DMS153 treated with DMSO at 0.1 percent for 48 hours (cell line): ENCODE data around the gene KCNN1.
A peak's percentile ranks its signal among the peaks of the same experiment; 100 is the strongest.
"Not testable (repeated sequence)": the region's sequence is repeated elsewhere in the genome, so short reads cannot be mapped to it uniquely, and the experiment has no call there.

ENCODE experiments used
- DNase-seq: peaks from one replicate; lab custom pipeline; 2025; ENCODE audit not compliant: unreplicated experiment; lab: John Stamatoyannopoulos, UW

KCNN1 gene

DNA sequence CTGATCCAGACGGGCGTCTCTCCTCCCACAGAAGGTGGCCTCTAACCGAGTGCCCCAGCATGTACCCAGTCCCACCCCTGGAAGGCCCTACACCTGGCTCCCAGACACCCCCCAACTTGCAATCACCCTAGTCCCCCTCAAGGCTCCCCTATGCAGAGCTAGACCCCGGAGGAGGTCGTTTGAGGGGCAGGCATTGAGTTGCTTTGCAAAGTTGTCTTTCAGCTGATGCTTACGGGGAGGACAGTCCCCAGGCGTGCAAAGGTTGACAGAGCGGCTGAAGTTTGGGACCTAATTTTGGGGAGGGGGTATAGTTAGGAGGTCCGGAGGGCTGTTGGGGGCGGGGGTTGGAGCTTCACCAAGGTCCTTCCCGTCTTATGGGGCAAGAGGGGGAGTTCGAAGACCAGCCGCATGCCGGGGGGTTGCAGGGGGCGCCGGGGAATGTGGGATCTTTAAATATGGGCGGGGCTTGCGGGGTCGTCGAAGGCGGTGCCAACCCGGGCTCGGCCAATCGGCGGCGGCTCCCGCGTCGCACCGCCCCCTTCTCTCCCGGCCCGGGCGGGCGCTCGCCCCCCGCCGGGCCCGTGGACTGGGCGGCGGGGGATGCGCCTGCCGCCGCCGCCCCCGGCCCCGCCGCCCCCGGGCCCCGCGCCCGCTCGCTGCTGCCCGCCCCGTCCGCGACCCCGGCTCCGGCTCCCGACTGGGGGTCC is at the start of gene KCNN1:
KCNN1 (plus strand) TSS at position 558 of the 707 bp plus-strand sequence. CDS start 6,782 bp downstream, outside the sequence.
- no peak for DNase-seq

DNA sequence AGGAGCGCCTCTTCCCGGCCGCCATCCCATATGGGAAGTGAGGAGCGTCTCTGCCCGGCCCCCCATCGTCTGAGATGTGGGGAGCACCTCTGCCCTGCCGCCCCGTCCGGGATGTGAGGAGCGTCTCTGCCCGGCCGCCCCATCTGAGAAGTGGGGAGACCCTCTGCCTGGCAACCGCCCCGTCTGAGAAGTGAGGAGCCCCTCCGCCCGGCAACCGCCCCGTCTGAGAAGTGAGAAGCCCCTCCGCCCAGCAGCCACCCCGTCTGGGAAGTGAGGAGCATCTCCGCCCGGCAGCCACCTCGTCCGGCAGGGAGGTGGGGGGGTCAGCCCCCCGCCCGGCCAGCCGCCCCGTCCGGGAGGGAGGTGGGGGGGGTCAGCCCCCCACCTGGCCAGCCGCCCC is 48.8 kb upstream of the KCNN1 start:
- DNase-seq, result not testable (repeated sequence)

DNA sequence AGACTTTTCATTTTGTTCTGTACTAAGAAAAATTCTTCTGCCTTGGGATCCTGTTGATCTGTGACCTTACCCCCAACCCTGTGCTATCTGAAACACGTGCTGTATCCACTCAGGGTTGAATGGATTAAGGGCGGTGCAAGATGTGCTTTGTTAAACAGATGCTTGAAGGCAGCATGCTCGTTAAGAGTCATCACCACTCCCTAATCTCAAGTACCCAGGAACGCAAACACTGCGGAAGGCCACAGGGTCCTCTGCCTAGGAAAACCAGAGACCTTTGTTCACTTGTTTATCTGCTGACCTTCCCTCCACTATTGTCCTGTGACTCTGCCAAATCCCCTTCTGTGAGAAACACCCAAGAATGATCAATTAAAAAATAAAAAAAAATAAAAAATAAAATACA is 47.8 kb upstream of the KCNN1 start:
- DNase-seq, result not testable (repeated sequence)

DNA sequence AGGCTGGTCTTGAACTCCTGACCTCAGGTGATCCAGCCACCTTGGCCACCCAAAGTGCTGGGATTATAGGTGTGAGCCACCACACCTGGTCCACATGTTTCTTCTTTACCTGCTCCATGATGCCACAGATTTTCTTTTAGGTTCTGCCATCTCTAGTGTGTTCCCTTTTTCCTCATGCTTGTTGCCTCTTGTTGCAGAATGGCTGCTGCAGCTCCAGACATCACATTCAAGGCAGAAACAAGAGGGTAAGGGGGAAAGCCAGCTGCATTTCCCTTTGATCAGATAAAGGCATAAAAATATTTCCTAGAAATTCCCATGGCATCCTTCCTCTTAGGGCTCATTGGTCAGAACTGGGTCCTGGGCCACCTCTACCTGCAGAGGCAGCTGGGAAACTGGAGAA is 46.4 kb upstream of the KCNN1 start:
- no peak for DNase-seq

DNA sequence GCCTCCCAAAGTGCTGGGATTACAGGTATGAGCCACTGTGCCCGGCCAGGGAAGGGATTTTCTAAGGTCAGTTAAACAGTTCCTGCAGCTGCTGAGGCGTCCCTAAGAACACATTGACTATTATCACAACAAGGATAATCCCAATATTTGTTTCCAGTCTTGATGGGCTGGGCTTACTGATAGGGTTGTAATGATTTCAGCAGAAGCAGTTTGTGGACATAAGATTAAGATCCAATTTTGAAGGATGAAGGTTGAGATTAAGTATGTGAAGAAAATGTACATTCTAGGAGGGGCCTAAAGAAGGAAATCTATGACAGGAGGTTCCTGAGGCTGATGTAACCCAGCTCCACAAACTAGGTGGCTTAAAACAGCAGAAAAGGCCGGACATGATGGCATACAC is 44.8 kb upstream of the KCNN1 start:
- no peak for DNase-seq

DNA sequence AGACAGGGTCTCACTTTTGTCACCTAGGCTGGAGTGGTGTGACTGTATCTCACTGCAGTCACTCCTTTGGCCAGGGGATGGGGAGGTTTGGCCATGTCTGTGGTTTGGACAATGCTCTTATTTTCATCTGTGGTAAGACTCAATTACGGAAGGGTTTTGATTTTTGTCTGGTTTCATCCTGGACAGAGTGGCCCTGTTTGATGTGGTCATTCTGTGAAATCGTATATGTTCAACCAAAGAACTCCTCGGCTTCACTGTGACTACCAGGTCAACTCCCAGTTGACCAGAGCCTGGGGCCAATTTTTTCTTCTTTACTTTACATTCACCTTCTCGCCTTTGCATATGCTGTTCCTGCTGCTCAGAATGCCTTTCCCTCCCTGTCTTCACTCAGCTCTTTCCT is 40.9 kb upstream of the KCNN1 start:
- DNase-seq, result no peak

DNA sequence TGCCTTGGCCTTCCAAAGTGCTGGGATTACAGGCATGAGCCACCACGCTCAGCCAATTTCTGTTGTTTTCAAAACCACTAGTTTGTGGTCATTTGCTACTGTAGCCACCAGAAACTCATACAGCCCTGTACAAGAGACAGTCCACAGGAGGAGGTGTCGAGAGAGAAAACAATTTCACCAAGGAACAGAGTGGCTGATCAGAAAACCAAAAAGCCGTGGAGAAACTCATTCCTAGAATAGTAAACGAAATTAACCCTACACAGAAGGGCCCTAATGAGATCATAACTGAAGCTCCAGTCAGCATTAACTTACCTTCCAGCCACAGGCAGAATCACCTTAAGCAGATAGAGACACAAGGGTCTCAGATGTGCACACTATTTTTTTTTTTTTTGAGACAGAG is 37.9 kb upstream of the KCNN1 start:
- no peak for DNase-seq

DNA sequence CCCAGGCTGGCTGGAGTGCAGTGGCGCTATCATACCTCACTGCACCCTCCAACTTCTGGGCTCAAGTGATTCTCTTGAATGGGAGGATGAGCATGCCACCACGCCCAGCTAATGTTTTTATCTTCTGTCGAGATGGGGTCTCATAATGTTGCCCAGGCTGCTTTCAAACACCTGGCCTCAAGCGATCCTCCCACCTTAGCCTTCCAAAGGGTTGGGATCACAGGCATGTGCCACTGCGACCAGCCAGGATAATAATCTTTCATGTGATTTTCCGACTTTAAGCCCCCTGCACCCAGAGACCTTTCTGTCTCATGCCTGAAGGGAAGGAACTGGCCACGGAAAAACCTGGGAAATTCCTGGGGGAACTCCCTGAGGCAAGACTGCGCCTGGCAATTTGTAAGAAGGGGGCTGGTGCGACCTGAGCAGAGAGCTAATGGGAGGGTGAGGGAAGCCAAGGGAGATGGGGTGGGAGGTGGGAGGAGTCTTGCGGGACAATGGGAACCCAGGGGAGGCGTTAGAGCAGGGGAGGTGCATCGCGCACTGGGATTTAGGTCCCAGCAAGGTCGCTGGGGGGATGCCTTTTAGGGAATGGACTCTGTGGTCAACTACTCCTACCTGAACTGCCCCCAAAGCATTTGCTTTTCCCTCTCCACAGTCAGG is 35.2 kb upstream of the KCNN1 start:
- DNase-seq, result no peak

DNA sequence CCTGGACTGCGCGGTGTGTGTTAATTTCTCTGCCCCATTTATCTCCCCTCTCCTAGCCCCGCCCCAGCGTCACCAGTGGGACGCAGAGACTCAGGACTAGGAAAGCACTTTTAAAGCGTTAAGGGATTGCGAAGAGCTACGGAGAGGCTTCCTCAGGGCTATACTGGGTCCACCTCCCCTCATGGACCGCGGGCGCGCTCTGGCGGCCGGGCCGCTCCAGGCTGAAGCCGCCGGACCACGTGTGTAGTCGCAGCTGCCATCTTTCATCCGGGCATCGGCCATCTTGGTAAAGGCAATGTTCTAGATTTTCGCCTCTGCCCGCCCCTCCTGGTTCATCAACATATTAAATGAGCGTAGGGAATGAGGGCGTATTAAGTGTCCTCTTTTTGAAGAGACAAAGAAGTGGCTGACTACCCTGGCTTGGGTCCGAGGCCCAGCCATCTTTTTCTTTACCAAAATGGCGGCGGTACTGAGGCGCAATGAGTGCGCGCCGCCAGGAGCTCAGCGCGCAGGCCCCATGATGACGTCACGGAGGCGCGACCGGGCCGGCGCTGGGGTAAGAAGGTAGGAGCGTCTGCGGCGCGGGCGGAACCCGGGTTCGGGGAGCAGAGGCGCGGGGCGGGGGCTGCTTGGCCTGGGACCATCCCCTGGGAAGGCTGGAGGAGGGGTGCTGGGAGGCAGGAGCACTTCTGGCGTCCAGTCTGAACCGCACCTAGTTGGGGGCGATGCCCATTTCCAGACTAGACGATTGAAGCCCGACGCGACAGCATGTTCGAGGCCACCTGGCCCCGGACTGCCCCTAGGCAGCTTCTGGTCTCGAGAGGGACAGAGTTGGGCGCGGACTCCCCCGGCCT is 34.2 kb upstream of the KCNN1 start, which contains the start of gene CCDC124:
CCDC124 (plus strand) TSS at position 531 of the 854 bp plus-strand sequence. CDS start 3,406 bp downstream, outside the sequence.
- DNase-seq, result peak; percentile 93

DNA sequence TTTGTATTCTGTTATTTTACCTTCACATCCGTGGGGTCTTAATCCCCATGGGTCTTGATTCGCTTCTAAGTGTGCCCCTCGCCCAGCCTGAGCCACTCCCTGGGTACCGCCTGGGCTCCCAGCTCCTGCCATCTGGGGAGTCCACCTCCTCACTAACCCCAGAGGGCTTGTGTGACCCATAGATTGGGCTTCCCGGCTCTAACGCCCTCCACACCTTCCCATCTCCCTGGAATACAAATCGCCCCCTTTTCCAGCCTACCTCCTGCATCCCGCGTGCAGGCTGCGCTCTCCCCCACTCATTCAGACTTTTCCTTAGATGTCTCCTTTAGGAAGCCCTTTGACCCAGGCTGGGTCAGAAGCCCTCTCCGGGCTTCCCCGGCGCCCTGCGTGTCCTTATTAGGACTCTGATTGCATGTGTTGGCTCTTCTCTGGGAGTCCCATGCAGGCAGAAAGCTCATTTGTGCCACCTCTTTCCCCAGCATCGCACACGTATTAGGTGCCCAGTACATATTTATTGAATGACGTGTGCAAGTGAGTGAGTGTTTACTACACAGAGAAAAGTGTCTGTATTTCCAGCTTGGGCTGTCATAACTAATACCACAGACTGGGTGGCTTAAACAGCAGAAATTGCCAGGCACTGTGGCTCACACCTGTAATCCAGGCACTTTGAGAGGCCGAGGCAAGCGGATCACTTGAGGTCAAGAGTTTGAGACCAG is 33.3 kb upstream of the KCNN1 start:
- no peak for DNase-seq

DNA sequence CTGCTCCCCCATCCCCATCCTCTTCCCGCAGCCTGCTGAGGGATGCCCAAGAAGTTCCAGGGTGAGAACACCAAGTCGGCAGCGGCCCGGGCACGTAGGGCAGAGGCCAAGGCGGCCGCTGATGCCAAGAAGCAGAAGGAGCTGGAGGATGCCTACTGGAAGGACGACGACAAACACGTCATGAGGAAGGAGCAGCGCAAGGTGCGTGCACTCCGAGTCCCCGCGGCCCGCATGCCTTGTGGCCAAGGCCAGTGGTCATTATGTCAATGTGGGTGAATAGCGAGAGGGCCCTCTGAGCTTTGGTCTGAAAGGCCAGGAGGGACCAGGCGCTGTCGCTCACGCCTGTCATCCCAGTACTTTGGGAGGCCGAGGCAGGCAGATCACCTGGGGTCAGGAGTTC is 30.5 kb upstream of the KCNN1 start:
- no peak for DNase-seq

DNA sequence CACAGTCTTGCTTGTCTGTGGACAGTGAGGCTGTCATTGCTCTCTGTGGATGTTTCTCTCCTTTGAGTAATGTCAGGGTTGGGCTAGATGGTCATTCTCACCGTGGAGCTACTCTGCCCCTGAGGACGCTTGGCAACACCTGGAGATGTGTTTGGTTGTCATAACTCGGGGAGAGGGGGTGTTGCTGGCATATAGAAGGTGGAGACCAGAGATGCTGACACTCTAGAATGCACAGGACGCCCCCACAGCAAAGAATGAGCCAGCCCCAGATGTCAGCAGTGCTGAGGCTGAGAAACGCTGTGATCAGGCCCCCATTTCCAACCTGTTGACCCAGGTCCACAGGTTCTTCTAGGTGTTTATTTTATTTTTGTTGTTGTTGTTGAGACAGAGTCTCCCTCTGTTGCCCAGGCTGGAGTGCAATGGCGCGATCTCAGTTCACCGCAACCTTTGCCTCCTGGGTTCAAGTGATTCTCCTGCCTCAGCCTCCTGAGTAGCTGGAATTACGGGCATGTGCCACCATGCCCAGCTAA is 29.5 kb upstream of the KCNN1 start:
- no peak for DNase-seq

DNA sequence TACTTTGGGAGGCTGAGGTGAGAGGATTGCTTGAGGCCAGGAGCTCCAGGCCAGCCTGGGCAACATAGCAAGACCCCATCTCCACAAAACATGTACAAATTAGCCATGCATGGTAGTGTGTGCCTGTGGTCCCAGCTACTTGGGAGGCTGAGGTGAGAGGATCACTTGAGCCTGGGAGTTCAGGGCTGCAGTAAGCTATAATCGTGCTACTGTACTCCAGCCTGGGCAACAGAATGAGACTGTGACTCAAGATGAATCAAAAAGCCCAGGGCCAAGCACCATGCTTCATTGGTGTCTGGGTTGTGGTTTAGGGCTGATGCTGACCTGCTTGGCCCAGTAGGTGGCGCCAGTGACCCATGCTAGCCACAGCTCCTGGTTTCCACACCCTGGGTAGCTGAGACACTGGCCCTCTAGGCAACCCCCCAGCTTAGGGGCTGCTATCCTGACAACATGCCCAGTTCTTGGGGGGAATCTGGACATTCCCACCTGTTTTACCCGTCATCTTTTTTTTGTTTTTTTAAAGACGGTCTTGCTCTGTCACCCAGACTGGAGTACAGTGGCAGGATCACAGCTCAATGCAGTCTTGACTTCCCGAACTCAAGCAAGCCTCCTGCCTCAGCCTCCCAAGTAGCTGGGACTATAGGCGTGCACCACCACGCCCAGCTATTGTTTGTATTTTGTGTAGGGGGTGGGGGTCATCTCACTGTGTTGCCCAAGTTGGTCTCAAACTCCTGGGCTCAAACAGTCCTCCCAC is 28.6 kb upstream of the KCNN1 start:
- DNase-seq, result no peak

DNA sequence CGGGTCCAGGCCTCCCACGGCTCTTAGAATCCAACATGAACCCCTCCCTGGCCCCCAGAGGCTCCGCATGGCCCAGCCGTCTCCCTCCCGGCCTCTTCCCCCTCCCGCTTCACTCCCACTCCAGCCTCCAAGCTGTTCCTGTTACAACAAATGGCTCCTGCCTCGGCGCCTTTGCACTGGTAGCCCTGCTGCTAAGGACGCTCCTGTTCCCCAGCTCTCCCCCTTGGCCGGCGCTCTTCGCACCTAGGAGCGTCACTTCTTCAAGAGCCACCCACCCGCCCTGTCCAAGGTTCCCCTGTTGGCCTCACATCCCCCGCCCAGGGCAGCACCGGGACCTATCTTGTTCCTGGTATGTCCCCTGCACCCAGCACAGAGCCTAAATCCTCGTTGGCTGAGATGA is 24.7 kb upstream of the KCNN1 start:
- DNase-seq, result no peak

DNA sequence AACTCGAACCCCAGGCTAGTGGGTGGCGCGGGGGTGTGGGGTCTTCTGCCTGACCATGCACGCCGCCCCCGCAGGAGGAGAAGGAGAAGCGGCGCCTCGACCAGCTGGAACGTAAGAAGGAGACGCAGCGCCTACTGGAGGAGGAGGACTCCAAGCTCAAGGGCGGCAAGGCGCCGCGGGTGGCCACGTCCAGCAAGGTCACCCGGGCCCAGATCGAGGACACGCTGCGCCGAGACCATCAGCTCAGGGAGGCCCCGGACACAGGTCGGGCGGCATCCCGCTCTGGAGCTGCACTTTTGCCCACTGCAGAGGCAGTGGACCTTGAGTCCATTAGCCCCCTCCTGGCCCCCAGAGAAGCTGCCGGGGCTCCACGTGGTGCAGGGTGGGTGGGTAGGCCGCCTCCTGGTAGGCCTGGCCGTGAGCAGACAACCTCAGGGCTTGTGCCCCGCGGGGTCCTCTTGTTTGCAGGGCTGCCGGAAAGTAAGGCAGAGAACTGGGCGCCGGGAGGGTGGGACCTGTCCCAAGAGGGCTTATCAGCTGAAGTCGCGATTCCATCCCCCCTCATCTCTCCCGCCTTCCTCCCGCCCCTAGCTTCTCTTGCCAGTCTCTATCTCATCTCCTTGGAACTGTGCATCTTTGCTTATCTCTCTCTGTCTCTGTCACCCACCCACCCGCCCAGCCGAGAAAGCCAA is 24.2 kb upstream of the KCNN1 start:
- no peak for DNase-seq

DNA sequence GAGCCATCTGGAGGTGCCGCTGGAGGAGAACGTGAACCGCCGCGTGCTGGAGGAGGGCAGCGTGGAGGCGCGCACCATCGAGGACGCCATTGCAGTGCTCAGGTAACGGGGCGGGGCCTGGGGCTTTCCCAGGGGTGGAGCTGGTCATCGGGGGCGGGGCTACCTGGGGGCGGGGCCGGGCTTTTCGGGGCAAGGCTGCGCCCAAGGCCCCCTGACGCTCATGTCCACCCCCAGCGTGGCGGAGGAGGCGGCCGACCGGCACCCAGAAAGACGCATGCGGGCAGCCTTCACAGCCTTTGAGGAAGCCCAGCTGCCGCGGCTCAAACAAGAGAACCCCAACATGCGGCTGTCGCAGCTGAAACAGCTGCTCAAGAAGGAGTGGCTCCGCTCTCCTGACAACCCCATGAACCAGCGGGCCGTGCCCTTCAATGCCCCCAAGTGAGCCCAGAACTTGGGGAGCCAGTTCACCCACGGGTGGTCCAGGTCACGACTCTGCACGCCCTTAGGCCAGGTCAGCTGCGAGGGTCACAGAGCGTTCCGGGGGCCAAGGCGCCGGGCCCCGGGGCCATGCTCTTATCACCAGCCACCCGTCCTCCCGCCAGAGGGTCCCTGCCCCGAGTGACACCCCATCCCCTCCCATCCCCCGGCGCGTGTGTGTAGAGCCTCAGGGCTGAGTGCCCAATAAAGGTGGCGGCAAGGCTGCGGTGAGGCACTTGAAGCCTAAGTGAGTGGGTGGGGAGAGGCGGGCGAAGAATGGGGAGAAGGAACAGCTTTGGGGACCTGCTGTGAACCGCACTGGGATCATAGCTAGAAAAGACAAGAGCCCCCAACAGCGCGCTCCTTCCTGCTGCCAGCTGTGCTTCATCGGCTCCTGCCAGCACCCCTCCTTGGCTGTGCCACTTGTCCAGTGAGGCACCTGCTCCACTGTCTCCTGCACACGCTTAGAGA is 23.4 kb upstream of the KCNN1 start:
- no peak for DNase-seq

DNA sequence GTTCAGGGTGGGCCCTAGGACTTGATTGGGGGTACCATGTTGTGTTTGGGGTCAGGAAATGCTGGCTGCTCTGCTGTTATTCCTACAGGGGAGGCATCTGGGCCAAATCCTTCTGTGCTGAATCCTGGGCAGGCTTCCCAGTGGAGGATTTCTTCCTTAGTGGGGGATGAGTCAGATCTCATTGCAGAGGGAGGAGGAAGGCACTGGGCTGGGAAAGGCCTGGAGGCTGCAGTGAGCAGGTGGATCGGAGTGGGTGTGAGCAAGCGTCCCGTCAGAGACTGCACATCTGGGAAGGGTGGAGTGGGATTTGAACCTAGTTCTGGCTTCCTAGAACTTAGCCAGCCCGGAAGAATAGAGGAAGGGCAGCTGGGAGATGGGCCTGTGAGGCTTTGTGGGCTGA is 22.6 kb upstream of the KCNN1 start:
- no peak for DNase-seq

DNA sequence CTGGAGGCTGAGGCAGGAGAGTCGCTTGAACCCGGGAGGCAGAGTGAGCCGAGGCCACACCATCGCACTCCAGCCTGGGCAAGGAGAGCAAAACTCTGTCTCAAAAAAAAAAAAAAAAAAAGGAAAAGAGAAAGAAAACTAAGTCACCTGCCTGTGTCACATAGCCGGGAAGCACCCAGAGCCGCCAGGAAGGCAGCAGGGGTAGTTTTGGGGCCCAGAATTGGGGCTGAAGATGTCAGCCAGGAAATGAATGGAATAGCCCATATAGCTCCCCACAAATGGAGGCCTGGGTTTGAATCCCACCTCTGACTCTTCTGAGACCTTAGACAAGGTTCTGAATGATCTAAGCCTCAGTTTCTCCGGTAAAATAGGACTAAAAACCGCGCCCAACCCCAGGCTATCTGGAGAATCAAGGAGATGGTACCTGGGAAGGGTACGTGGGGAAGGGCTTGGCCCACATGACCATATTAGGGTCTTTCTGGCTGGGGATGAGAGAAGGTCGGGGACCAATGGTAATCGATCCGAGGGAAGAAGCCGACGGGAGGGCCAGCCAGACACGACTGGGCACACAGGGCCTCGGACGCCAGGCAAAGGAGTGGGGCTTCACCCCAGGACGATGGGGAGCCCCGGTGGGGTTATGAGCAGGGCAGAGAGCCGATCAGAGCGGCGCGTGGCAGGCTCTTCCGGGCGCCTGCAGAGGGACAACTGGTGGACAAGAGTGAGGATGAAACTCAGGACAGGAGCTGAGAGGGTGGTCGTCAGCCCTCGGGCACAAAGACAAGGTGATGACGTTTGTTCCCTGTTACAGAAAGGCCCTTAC is 19.7 kb upstream of the KCNN1 start:
- DNase-seq, result no peak
